HepG2 (cell line): ENCODE results near the gene FUCA2. TPM values are rescaled to one million over a fixed set of nuclear protein-coding genes. Genes with fewer than 3 reads are reported as not detected.

ENCODE experiments used
- AGO2 ChIP-seq: fragments of 200-400 bp; formaldehyde crosslinking; optimal IDR thresholded peaks from 2 replicates; pipeline ENCODE3; 2017; ENCODE audit warnings: mild to moderate bottlenecking, low read depth, low read length, moderate library complexity
- ETS1 ChIP-seq: sonication (generic); formaldehyde crosslinking; IDR thresholded peaks from 2 replicates; pipeline ENCODE4 v1.4.0; 2020; ENCODE audit warnings: missing genetic modification reagents
- MATR3 ChIP-seq: sonication (generic); formaldehyde crosslinking; IDR thresholded peaks from 2 replicates; pipeline ENCODE4 v1.4.0; 2020; ENCODE audit warnings: missing genetic modification reagents
- POLR2G ChIP-seq: fragments of 200-400 bp; formaldehyde crosslinking; IDR thresholded peaks from 2 replicates; pipeline ENCODE4 v1.6.1; 2018; ENCODE audit warnings: mild to moderate bottlenecking, low read depth, low read length, moderate library complexity
- TEAD3 ChIP-seq: optimal IDR thresholded peaks from 2 replicates; pipeline ENCODE3; 2016; ENCODE audit warnings: borderline replicate concordance
- ZBTB10 ChIP-seq: sonication (generic); formaldehyde crosslinking; IDR thresholded peaks from 2 replicates; pipeline ENCODE4 v1.4.0; 2020; ENCODE audit warnings: missing genetic modification reagents, borderline replicate concordance
- ZEB1 ChIP-seq: IDR thresholded peaks from 2 replicates; pipeline ENCODE4 v1.6.1; 2012; ENCODE audit warnings: mild to moderate bottlenecking, low read depth, inconsistent platforms; ENCODE audit not compliant: insufficient replicate concordance
- ZNF577 ChIP-seq: sonication (generic); formaldehyde crosslinking; IDR thresholded peaks from 2 replicates; pipeline ENCODE4 v1.4.0; 2020; ENCODE audit warnings: mild to moderate bottlenecking, low read depth, missing genetic modification reagents, borderline replicate concordance
- ZNF652 ChIP-seq: IDR thresholded peaks from 2 replicates; pipeline ENCODE4 v1.6.1; 2016; ENCODE audit warnings: low read depth, borderline replicate concordance
- ZNF710 ChIP-seq: sonication (generic); formaldehyde crosslinking; IDR thresholded peaks from 2 replicates; pipeline ENCODE4 v1.5.0; 2020; ENCODE audit warnings: mild to moderate bottlenecking, missing genetic modification reagents, borderline replicate concordance
- polyA plus RNA-seq, 8 experiments: library from polyadenylated mRNA; depleted of rRNA in 3 of 8; stranded (reverse) in 7 of 8; unstranded in 1 of 8; fragments of >200 nt; fragmentation: Illumina TruSeq in 4 of 8; extraction: Trizol in 4 of 8; gene quantifications; 2 replicates each; pipeline versions ENCODE4 v1.2.1 to v1.2.3, GENCODE V29; 2011 to 2016; ENCODE audit warnings: low read depth in 4 of 8, missing spikeins in 1 of 8, mixed read lengths in 1 of 8; ENCODE audit not compliant: insufficient read depth in 1 of 8
- total RNA-seq, 5 experiments: library from RNA; depleted of rRNA; stranded (reverse); fragments of >200 nt; fragmentation: Illumina TruSeq; extraction: Trizol; gene quantifications; 2 replicates each; pipeline ENCODE4 v1.2.3, GENCODE V29; 2016; ENCODE audit warnings: low read depth in 1 of 5

Gene FUCA2
- total and polyA plus RNA-seq, 2 of the 13 experiments (the other 11 are each of a cell fraction or from before 2014, with no cell fraction given): 87.4 to 144 TPM

GRCh38 chr6:143538374-143538773 is 26.9 kb upstream of the FUCA2 start (continued):
- no peak for TF ChIP-seq ZNF710 (CRISPR knock-in tag)
- no peak for TF ChIP-seq ZBTB10
- TF ChIP-seq ZNF577: no peak
- no peak for TF ChIP-seq TEAD3 (CRISPR knock-in tag)
- no peak for TF ChIP-seq ZNF652
- TF ChIP-seq ZEB1: no peak
- no peak for TF ChIP-seq POLR2G
- TF ChIP-seq ETS1 (CRISPR knock-in tag): no peak
- TF ChIP-seq AGO2: no peak
- TF ChIP-seq MATR3 (CRISPR knock-in tag): no peak
